Measurements from ENCODE around the gene RHOB. TPM values are rescaled to one million over a fixed set of nuclear protein-coding genes. Genes with fewer than 3 reads are reported as not detected.

The RHOB gene
- total and polyA plus RNA-seq, 2 of the 13 experiments (the other 11 are each of a cell fraction or from before 2014, with no cell fraction given): 192 to 268 TPM

- H3K9me3 ChIP-seq (ENCODE audit: low read length): no peaks in the 10 kb centered on the region
- ChIA-PET POLR2A (interaction anchor here (0.9 to 5.0 kb wide), 8 partner anchors 14 to 122 kb away, joined by 3 to 52 read pairs (median 4); partner anchors contain the start of gene RHOB), CTCF (ENCODE audit: low intra/inter-chr PET ratio, low total read pairs) (no interaction called here)
- peaks cover 32% of the 10 kb centered on the region for H3K4me1 ChIP-seq (ENCODE audit: insufficient read depth, low read length)
- no peaks in the 10 kb centered on the region for H4K20me1 ChIP-seq (ENCODE audit: insufficient read depth, low read length)
- H3K27ac ChIP-seq (ENCODE audit: extremely low read length, insufficient read depth, low read length): no peak overlapping the region
- DNase-seq (ENCODE audit: low spot score): peak; percentile 74
- FAIRE-seq: peak; percentile 89
- intact Hi-C loops (cut with micrococcal nuclease; ENCODE audit: unreplicated experiment): no loop called here
- peaks cover 5% of the 10 kb centered on the region in 2 experiments; a peak in 3 of 5 replicates for H3K27me3 ChIP-seq (ENCODE audit: control insufficient read depth in 1 of 2, insufficient read depth in 2 of 2, low read length in 2 of 2)
- H2AFZ ChIP-seq (ENCODE audit: low read length): no peak overlapping the region
- H3K9ac ChIP-seq (ENCODE audit: insufficient read depth, low read depth, low read length): peak overlapping the region; percentile 10; the same call in 1 of the 2 replicates
- H3K4me2 ChIP-seq (ENCODE audit: low read depth, low read length): peak overlapping the region; percentile 55
- peak; percentile 84 for ATAC-seq
- in situ Hi-C loops (cut with HindIII; ENCODE audit: extremely low pct_ligation_motif_present, low pct_unique_long_range_greater_than_20kb): no loop called here
- no peaks in the 10 kb centered on the region for H3K79me2 ChIP-seq (ENCODE audit: insufficient read depth, low read length)
- no TSS peak for BruUV-seq (replicated peaks)
- no peaks in the 10 kb centered on the region for H3K36me3 ChIP-seq (replicated peaks in 1 of 2; ENCODE audit: control insufficient read depth in 1 of 2, insufficient read depth in 2 of 2, low read length in 2 of 2)
- WGBS (ENCODE audit: low lambda C conversion rate): 32% methylated on average over 7 of the region's 7 CpGs
- H3K4me3 ChIP-seq (replicated peaks in 1 of 3; ENCODE audit: insufficient read depth in 1 of 3, low read depth in 2 of 3, low read length in 3 of 3): no peak overlapping the region
- peak; percentile 69 for TF ChIP-seq PHF21A (CRISPR knock-in tag; IDR thresholded peaks at IDR 0.05)
- TF ChIP-seq NR2F1 (CRISPR knock-in tag; IDR thresholded peaks at IDR 0.05): 0 out of 4 replicates have a peak, but pooled peaks of 1 of the 2 experiments have one; percentile 39
- TF ChIP-seq ZBTB43 (CRISPR knock-in tag; conservative IDR thresholded peaks at IDR 0.05): no peak
- TF ChIP-seq PREB (CRISPR knock-in tag; IDR thresholded peaks at IDR 0.05): no peak
- no peak for TF ChIP-seq ZBTB8A (CRISPR knock-in tag; IDR thresholded peaks at IDR 0.05; ENCODE audit: borderline replicate concordance, low read depth)
- peak in 1 of 2 experiments; percentile 68; a peak in 2 of 4 replicates for TF ChIP-seq MAFK (conservative IDR thresholded peaks at IDR 0.05 in 1 of 2, IDR thresholded peaks at IDR 0.05 in 1 of 2; ENCODE audit: low read length in 2 of 2)
- TF ChIP-seq MAFF (IDR thresholded peaks at IDR 0.05; ENCODE audit: low read depth, low read length): 0 out of 2 replicates have a peak, but pooled peaks have one; percentile 40
- TF ChIP-seq TFDP1 (CRISPR knock-in tag; IDR thresholded peaks at IDR 0.05; ENCODE audit: borderline replicate concordance): no peak
- TF ChIP-seq SYNCRIP (IDR thresholded peaks at IDR 0.05; ENCODE audit: insufficient read depth, low read depth, low read length): no peak
- peak; percentile 11 for TF ChIP-seq TEAD3 (CRISPR knock-in tag; optimal IDR thresholded peaks at IDR 0.05; ENCODE audit: borderline replicate concordance)
- no peak for TF ChIP-seq HDAC6 (IDR thresholded peaks at IDR 0.05; ENCODE audit: low read depth, low read length)
- peak; percentile 35; the same call in 1 of the 2 replicates for TF ChIP-seq ZMYM3 (CRISPR knock-in tag; IDR thresholded peaks at IDR 0.05)
- TF ChIP-seq TEF (CRISPR knock-in tag; IDR thresholded peaks at IDR 0.05): no peak
- no peak for TF ChIP-seq ZNF446 (CRISPR knock-in tag; IDR thresholded peaks at IDR 0.05)
- TF ChIP-seq SALL1 (CRISPR knock-in tag; IDR thresholded peaks at IDR 0.05): peak; percentile 45
Observed at GRCh38 chr2:20474757-20475566, 28.1 kb downstream of the RHOB start.
